ENCODE data around the gene MEN1.
"Not testable (repeated sequence)": the region's sequence is repeated elsewhere in the genome, so short reads cannot be mapped to it uniquely, and the experiment has no call there.

The MEN1 gene

GRCh38 chr11:64832467-64833197 lies 22.3 kb upstream of the MEN1 start:
- no peak for DNase-seq (ENCODE audit: low spot score)

DNA sequence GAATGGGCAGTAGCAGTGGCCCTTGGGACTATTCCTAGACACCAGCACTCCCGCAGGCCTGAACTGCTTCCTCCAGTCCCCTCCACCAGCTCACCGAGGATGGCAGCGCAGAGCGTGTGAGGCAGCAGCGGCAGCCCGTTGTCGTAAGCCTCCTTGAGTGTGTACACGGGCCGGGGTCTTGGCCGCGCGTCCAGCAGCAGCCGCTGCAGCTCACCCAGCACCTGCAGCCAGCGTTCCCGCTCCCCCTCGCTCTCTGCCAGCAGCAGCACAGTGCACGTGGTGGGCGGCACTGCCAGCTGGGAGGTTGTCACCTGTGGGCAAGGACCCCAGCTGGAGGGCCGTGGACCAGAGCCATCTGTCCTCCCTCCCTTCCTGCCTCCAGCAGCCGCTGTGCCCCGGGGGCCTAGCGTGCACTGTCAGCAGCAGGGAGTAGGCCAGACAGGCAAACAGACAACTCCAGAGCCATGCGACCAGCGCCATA lies 21.1 kb upstream of the MEN1 start:
- DNase-seq (ENCODE audit: low spot score) = no peak

DNA sequence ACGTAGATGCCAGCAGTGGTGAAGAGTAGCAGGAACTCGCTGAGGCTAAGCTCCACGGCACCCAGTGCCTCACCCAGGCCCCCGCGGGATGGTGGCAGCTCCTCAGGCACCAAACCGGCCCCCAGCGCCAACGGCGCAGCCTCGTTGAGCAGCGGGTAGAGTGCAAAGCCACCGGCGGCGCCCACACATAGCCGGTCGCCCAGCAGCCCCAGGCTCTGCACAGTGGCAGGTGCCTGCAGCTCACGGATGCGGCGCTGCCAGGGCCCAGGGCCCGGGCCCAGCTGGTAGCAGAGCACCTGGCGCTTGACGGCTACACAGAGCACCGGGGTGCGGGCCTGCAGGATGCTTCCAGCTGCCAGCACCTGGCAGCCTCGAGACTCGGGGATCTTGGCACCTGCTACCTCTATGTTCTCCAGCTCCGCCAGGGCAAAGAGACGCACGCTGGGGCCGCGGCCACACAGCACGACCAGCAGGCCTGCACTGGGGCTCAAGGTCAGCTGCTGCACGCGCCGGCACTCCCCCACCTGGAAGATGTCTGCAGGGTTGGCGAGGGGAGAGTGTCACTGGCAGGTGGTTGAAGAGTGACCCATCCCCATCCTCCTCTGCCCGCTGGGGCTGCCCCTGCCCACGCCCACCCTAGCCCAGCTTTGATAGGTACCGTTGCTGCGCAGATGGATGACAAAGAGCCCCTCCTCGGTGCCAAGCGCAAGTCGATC lies 19.3 kb upstream of the MEN1 start:
- DNase-seq (ENCODE audit: low spot score) = no peak

DNA sequence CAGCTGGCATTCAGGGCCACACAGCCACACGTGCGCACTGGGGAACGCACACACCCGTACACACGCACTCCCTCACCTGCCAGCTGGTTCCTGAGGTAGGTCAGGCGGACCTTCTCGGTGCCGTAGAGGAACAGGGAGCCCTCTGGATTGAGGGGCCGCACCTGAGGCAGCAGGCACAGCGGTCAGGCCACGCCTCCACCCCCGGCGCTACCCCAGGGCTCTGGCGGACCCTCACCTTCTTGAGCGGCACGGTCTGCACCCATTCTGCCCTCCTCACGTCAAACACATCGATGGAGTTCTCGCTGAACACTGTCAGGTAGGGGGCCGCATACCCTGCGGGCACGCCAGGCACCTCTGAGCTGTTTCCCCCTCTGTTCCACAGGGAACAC lies 17.1 kb upstream of the MEN1 start:
- DNase-seq (ENCODE audit: low spot score) = no peak

DNA sequence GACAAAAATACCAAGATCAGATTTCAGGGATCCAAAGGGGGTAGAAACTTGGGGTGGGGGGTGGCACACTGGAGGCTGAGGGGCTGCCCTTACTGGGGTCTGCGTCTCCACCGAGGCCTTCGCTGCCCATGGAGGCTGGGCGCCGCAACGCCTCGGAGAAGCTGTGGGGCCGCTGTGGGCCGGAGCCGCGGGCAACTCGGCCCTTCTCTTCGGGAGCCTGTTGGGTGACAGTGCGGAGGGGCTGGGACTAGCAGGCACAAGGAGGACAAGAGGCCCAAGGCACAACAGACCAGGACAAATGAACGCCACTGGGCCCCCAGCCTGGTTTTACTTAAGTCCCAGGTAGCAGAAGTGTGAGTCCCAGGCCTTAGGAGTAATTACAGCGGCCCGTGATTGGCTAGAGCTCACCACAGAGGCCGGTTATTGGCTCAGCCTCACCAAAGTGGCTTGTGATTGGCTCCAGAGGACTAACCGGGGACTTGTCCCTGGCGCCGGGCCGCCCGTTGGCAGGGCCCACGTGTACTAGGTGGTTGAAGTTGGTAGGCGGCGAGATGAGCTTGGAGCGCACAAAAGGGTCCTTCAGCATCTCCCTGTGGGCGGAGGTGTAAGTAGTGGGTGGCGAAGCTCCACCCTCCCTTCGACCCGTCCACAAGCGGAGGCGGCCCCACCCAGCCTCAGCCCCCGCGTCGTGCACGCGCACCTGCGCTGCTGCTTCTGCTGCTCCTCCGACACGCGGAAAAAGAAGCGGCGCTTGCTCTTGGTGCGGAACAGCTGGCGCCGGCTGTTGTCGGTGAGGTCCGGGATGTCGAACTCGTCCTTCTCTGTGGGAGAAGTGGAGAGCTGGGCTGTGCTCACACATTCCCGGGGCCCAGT lies 16.5 kb upstream of the MEN1 start:
- no peak for DNase-seq (ENCODE audit: low spot score)

- no peak for DNase-seq (ENCODE audit: low spot score)
These were observed 15.7 kb upstream of the MEN1 start for GRCh38 chr11:64826062-64826461.

- no peak for DNase-seq (ENCODE audit: low spot score)
These were observed 13.3 kb upstream of the MEN1 start for GRCh38 chr11:64823568-64824119.

GRCh38 chr11:64817476-64817875 lies 7.1 kb upstream of the MEN1 start:
- no peak for DNase-seq (ENCODE audit: low spot score)

DNA sequence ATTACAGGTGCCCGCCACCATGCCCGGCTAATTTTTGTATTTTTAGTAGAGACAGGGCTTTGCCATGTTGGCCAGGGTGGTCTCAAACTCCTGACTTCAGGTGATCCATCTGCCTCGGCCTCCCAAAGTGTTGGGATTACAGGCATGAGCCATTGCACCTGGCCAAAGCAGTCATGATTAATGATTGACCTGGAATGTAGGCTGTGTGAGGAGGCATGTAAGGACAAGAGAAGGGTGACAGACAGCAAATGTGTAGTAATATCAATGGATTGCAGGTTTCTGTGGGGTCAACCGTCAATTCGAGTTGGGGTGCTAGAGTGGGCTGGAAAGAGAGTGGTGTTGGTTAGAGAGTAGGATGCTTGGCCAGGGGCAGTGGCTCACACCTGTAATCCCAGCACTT lies 5.1 kb upstream of the MEN1 start:
- not testable (repeated sequence) for DNase-seq (ENCODE audit: low spot score)

DNA sequence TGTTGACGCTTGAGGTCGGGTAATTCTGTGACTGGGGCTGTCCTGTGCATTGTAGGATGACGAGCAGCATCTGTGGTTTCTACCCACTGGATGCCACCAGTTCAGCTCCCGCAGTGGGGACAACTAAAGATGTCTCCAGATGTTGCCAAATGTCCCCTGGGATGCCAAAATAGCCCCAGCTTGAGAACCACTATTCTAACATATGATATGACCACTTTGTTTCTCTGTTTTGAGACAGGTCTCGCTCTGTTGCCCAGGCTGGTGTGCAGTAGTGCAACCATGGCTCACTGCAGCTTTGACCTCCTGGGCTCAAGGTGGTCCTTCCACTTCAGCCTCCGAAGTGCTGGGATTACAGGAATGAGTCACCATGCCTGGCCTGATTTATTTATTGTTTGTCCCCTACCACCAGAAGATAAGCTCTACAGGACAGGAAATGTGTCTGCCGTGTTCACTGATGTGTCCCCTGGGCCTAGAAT lies 4.4 kb upstream of the MEN1 start:
- DNase-seq (ENCODE audit: low spot score) = no peak

GRCh38 chr11:64813826-64814225 lies 3.5 kb upstream of the MEN1 start:
- DNase-seq (ENCODE audit: low spot score) = no peak

DNA sequence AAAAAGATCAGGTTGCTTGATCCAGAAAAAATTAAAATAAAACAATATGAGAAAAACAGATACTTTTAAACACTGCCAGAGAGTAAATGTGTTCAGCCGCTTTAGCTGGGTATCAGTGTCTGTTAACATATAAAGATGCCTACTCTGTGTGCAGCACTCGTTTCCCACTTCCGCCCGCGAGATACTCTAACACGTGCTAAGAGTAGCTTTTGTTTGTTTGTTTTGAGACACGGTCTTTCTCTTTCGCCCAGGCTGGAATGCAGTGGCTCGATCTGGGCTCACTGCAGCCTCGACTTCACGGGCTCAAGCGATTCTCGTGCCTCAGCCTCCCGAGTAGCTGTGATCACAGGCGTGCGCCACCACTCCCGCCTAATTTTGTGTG lies 531 bp upstream of the MEN1 start:
- DNase-seq (ENCODE audit: low spot score) = peak; percentile 55

DNA sequence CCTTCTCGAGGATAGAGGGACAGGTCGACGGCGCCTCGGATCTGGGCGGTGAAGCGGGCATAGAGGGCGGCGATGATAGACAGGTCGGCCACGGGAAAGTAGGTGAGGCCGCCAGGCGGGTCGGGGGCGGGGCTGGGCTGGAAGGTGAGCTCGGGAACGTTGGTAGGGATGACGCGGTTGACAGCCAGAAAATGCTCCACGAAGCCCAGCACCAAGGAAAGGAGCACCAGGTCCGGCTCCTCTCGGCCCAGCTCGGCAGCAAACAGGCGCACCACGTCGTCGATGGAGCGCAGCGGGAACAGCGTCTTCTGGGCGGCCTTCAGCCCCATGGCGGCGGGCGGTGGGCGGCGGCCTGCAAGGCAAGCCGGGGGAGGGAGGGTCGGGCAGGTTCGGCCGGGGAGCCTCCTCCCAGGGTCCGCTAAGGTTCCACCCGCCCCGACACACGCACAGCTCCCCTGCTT lies 540 bp downstream of the MEN1 start:
- no peak for DNase-seq (ENCODE audit: low spot score)

DNA sequence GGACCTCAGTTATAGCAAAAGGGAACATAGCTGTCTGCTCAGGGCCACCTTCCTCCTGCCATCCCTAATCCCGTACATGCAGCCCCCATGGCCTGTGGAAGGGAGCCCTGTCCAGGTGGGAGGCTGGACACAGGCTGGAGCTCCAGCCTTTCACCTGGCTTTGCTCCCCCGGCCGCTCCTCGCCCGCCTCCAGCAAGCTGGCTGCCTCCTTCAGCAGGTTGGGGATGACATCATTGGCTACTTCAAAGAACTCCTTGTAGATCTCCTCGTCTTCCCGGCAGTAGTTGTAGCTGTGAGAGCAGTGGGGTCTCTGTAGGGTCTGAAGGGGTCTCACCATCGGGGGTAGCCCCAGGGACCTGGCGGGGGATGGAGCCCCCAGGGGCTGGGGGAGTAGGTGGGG lies 4.9 kb downstream of the MEN1 start:
- DNase-seq (ENCODE audit: low spot score) = no peak

DNA sequence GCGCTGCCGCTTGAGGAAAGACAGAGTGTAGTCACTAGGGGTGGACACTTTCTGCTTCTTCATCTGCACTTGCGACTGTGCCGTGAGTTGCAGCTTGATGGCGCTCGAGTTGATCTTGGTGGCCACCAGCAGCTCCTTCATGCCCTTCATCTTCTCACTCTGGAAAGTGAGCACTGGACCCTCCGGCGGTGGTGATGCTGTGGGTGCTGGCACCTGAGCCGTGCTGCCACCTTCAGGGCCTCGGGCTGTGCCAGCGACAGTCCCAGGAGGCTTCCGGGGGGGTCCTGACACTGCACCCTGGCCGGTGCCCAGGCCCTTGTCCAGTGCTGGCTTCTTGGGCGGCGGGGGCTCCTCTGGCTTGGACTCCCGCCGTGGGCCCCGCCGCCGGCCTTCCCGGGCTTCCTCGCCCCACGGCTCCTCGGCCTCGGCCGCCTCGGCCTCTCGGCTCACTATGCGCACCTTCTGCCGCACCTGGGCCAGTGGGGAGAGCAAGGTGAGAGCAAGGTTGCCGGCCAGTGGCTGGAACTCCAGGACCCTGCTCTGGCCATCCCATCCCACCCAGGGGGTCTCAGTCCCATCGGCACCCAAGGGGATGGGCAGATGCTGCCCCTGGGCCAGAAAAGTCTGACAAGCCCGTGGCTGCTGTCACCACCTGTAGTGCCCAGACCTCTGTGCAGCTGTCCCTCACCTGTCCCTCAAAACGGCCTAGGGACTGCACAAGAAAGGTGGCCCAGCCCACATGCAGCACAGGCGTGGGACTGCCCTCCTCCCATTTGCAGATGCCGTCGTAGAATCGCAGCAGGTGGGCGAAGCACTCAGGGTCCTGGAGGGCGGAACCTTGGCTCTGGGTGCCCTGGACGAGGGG lies 5.8 kb downstream of the MEN1 start:
- DNase-seq (ENCODE audit: low spot score) = no peak

- no peak for DNase-seq (ENCODE audit: low spot score)
These were observed 6.5 kb downstream of the MEN1 start for GRCh38 chr11:64803846-64804345.

DNA sequence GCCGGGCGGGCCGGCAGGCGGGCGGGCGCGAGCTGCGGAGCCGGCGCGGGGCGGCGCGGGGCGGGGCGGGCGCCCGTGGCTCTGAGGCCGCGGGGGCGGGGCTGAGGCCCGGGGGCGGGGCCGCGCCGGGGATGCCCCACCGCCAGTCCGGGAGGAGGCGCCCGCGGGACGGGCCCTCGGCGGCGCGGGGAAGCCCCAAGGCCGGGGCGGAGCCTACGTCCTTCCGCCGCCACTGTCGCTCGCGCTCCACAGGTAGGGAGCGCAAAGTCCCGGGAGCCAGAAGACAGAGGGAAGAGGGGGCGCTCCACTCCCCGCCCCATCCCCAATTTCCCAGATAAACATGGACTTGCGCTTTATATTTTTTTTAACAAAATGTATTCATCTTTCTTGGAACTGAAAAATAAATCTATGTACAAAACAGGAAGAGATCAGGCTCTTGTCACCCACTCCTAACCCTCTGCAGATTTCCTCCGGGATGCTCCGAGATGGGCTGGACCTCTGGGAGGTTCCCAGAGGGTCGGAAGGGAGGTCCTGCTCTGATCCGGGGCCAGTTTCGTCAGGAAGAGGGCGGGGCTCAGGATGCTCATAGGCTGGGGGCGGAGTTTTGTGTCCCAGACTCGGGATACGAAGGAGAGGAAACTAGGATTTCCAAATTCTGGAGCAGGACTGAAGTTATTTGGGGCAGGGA lies 7.0 kb downstream of the MEN1 start, which contains the start of gene MAP4K2:
Gene MAP4K2, minus strand, starts transcription at position 57 of the 688 bp plus-strand sequence. CDS start 65 bp downstream, outside the sequence.
- peak; percentile 85 for DNase-seq (ENCODE audit: low spot score)

- DNase-seq (ENCODE audit: low spot score) = peak; percentile 32
These were observed 7.8 kb downstream of the MEN1 start for GRCh38 chr11:64802370-64803157.

All from CD4-positive, alpha-beta T cell treated with Interleukin-6 at 100 ng/mL for 8 hours (primary cell).